ENCODE measurements around the gene WT1. TPM values are rescaled to one million over a fixed set of nuclear protein-coding genes. Genes with fewer than 3 reads are reported as not detected.

Gene WT1
- total RNA-seq, 1 donor from 2014 or later: not detected

DNA sequence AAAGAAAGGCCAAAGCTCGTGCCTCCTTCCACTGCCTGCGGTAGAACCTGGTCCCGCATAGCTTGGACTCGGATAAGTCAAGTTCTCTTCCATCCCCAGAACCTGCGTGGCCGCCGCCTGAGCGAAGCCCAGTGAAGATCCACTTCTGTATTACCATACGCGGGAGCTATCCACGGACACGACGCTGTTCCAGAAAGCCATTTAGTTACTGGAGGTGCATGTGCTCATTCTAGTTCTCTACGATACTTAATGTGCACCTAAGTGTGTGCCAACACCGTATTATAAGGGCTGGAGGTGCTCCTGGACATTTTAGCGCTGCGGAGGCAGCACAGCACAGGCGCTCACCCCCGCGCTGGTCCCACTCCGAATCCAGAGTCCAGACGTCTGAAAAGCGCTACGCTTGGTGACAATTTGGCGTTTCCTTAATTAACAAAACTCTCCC, 1.4 kb downstream of the WT1 start:
- Mint-ChIP-seq H3K4me1 (ENCODE audit: unreplicated experiment) (peaks cover 29% of the 10 kb centered on the region), H3K27ac (ENCODE audit: unreplicated experiment) (no peak overlapping the region), H3K36me3 (ENCODE audit: unreplicated experiment) (no peaks in the 10 kb centered on the region), H3K27me3 (ENCODE audit: unreplicated experiment) (peaks cover 90% of the 10 kb centered on the region), H3K4me3 (ENCODE audit: unreplicated experiment) (peak overlapping the region; percentile 7), H3K9me3 (ENCODE audit: unreplicated experiment) (no peaks in the 10 kb centered on the region)
- no peak for DNase-seq (ENCODE audit: extremely low spot score, unreplicated experiment)
- TF ChIP-seq CTCF (IDR thresholded peaks at IDR 0.05): no peak

DNA sequence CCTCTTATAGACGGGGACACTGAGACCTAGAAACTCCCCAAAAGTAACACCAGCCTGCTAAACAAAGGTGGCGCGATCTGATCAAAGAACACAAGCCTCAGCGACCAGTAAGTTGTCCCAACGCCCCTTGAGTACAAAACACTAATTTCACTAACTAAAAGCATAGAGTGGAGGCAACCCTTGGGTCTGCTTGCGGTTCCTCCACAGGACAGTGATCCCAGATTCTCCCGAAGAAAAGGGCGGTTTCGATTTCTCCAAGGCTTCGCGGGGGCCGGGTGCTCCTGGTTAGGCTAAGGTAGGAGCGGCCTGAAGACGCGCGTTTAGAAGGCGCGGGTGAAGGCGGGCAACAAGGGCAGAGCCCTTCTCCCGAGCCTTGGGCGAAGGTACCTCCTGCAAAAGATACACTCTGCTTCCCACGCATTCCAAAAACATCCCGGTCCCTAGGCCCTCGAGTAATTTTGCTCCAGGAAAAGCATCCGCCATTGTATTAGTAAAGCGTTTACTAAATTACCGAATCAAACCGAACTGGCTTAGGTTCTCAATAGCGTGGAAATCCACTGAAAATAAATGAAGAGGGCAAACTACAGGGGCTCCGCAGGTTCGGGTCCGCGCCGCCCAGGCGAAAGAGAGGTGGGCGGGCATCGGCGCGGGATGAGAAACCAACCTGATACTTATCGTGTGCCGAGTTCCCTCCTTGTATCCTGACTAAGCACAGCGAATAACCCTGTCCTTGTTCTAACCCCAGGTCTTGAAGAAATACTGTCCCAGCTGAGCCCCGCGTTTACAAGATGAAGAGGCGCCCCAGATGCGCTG, 2.0 kb downstream of the WT1 start:
- H3K4me3 Mint-ChIP-seq (ENCODE audit: unreplicated experiment): peak overlapping the region; percentile 7
- DNase-seq (ENCODE audit: extremely low spot score, unreplicated experiment): no peak

GRCh38 chr11:32432565-32432964, 2.8 kb downstream of the WT1 start:
- Mint-ChIP-seq H3K36me3 (ENCODE audit: unreplicated experiment) (no peaks in the 10 kb centered on the region), H3K27me3 (ENCODE audit: unreplicated experiment) (peaks cover 90% of the 10 kb centered on the region), H3K4me1 (ENCODE audit: unreplicated experiment) (peaks cover 26% of the 10 kb centered on the region), H3K4me3 (ENCODE audit: unreplicated experiment) (no peak overlapping the region), H3K9me3 (ENCODE audit: unreplicated experiment) (no peaks in the 10 kb centered on the region), H3K27ac (ENCODE audit: unreplicated experiment) (no peak overlapping the region)
- no peak for TF ChIP-seq CTCF (IDR thresholded peaks at IDR 0.05)
- no peak for DNase-seq (ENCODE audit: extremely low spot score, unreplicated experiment)

More for the DNA sequence above, 2.0 kb downstream of the WT1 start:
- H3K9me3 Mint-ChIP-seq (ENCODE audit: unreplicated experiment): no peaks in the 10 kb centered on the region
- H3K27ac Mint-ChIP-seq (ENCODE audit: unreplicated experiment): no peak overlapping the region
- H3K4me1 Mint-ChIP-seq (ENCODE audit: unreplicated experiment): peaks cover 29% of the 10 kb centered on the region
- no peaks in the 10 kb centered on the region for H3K36me3 Mint-ChIP-seq (ENCODE audit: unreplicated experiment)
- TF ChIP-seq CTCF (IDR thresholded peaks at IDR 0.05): no peak
- H3K27me3 Mint-ChIP-seq (ENCODE audit: unreplicated experiment): peaks cover 90% of the 10 kb centered on the region

GRCh38 chr11:32430568-32431381, 4.6 kb downstream of the WT1 start:
- no peaks in the 10 kb centered on the region for H3K36me3 Mint-ChIP-seq (ENCODE audit: unreplicated experiment)
- H3K9me3 Mint-ChIP-seq (ENCODE audit: unreplicated experiment): no peaks in the 10 kb centered on the region
- TF ChIP-seq CTCF (IDR thresholded peaks at IDR 0.05): no peak
- no peak overlapping the region for H3K27ac Mint-ChIP-seq (ENCODE audit: unreplicated experiment)
- peak; percentile 84 for DNase-seq (ENCODE audit: extremely low spot score, unreplicated experiment)
- no peak overlapping the region for H3K4me3 Mint-ChIP-seq (ENCODE audit: unreplicated experiment)
- H3K27me3 Mint-ChIP-seq (ENCODE audit: unreplicated experiment): peaks cover 89% of the 10 kb centered on the region
- peaks cover 17% of the 10 kb centered on the region for H3K4me1 Mint-ChIP-seq (ENCODE audit: unreplicated experiment)

DNA sequence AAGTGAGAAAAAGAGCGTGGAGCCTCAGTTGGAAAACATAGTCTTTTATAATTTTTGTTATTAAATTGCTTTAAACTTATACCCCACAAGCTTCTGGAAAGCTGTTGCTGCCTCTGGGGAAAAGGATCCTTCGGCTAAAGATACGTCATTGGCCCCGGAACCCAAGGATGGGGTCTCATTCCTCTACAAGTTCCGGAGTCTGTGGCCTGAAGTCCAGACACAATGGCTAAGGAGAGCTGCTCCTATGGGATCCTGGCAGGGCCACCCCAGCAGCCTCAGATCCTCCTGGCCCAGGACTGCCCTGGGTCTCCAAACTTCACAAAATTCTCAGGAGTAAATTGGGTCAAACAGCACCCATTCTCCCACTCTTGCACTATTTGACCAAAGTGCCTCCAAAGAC, 5.9 kb downstream of the WT1 start:
- DNase-seq (ENCODE audit: extremely low spot score, unreplicated experiment): no peak
- TF ChIP-seq CTCF (IDR thresholded peaks at IDR 0.05): no peak
- Mint-ChIP-seq H3K27me3 (ENCODE audit: unreplicated experiment) (peaks cover 97% of the 10 kb centered on the region), H3K36me3 (ENCODE audit: unreplicated experiment) (no peaks in the 10 kb centered on the region), H3K4me1 (ENCODE audit: unreplicated experiment) (peaks cover 12% of the 10 kb centered on the region), H3K9me3 (ENCODE audit: unreplicated experiment) (no peaks in the 10 kb centered on the region), H3K4me3 (ENCODE audit: unreplicated experiment) (no peak overlapping the region), H3K27ac (ENCODE audit: unreplicated experiment) (no peak overlapping the region)

All from osteocyte (in vitro differentiated cells).